ENCODE data around the gene GNG12.

The GNG12 gene

DNA sequence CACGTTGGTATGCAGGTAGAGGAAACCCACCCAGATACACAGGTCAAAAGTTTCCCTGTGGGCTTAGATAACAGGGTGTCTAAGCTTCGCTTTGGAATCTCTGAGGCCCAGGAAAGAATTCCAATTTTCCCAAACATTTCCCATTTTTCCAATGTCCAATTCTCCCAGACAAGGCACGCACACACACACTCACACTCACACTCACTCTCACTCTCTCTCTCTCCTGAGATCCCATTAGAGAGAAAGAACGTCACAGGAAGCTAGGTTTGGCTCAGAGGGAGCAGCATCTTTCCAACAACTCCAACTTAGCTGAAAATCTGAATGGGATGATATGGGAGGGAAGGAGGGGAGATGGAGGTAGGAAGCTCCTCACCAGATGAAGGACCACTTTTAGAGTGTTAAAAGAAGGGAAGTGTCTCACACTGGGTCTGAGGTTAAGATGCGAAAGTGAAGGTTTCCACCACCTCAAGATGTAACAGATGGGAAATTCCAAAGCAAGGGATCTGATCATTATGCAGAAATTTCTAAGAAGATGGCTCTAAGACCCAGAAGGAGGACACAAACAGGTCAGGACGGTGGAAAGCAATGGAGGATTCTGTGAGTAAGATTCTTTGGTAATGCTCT is 63.5 kb downstream of the GNG12 start:
- Mint-ChIP-seq H3K27ac (peak overlapping the region in 2 of 3 experiments; percentile 56 to 57), H3K9me3 (no peaks in the 10 kb centered on the region), H3K36me3 (ENCODE audit: low read depth) (peaks cover 19% of the 10 kb centered on the region), H3K27me3 (ENCODE audit: low read depth) (no peaks in the 10 kb centered on the region), H3K4me3 (no peak overlapping the region), H3K4me1 (peaks cover 47% of the 10 kb centered on the region)
- TF ChIP-seq, protein P1, sequence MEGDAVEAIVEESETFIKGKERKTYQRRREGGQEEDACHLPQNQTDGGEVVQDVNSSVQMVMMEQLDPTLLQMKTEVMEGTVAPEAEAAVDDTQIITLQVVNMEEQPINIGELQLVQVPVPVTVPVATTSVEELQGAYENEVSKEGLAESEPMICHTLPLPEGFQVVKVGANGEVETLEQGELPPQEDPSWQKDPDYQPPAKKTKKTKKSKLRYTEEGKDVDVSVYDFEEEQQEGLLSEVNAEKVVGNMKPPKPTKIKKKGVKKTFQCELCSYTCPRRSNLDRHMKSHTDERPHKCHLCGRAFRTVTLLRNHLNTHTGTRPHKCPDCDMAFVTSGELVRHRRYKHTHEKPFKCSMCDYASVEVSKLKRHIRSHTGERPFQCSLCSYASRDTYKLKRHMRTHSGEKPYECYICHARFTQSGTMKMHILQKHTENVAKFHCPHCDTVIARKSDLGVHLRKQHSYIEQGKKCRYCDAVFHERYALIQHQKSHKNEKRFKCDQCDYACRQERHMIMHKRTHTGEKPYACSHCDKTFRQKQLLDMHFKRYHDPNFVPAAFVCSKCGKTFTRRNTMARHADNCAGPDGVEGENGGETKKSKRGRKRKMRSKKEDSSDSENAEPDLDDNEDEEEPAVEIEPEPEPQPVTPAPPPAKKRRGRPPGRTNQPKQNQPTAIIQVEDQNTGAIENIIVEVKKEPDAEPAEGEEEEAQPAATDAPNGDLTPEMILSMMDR (IDR thresholded peaks at IDR 0.05; ENCODE audit: unreplicated experiment in 3 of 3): no peak

DNA sequence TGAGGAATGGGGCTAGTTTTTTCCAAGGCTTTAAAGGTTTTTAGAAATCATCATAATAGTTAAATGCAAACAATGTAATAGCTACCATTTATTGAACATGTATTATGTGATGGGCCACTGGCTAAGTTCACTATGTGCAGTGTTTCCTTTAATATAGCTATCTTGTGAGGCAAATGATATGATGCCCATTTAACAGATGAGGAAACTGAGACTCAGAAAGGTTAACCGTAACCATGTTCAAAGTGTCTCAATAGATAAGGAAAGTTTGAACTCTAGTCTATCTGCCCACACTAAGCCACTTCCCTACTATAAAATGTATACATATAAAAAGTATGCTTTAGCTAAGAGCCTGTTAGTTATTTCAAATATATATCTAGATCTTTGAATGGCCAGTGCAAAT is 64.8 kb downstream of the GNG12 start:
- no peaks in the 10 kb centered on the region for H3K9me3 Mint-ChIP-seq
- H3K36me3 Mint-ChIP-seq (ENCODE audit: low read depth): peaks cover 8% of the 10 kb centered on the region
- peak overlapping the region in 2 of 3 experiments; percentile 57 to 58 for H3K27ac Mint-ChIP-seq
- H3K4me3 Mint-ChIP-seq: no peak overlapping the region
- no peaks in the 10 kb centered on the region for H3K27me3 Mint-ChIP-seq (ENCODE audit: low read depth)
- TF ChIP-seq, protein P1 (IDR thresholded peaks at IDR 0.05; ENCODE audit: unreplicated experiment in 3 of 3): no peak
- H3K4me1 Mint-ChIP-seq: peaks cover 47% of the 10 kb centered on the region

DNA sequence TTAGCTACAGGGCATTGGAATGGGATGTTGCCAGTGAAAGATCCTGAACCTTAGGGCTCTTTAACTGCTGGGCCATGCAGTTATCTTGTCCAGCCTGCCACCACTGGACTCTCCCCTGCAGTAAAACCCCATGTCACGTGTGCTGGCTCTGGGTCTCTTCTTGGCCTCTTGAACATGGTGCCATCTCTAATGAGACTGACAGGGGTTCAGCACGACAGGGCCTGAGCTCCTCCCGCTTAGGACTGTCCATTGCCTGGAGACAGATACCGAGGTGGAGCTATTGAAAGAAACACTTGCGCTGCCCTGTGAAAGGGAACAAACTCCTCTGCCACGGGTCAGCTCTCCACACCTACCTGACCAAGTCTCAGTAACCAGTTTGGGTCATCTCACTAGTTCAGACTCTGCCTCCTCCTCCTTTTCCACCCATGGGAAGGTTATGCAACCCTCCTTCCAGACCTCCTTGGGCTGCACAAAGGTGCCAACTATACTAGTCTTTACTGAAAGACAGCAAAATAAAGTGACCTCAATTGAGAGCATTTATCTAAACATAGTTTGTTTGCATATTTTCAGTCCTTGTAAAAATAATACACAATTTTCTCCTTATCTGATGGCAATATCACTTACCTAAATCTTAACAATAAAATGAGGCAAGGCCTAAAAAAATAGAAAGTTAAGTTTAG is 66.0 kb downstream of the GNG12 start:
- Mint-ChIP-seq H3K36me3 (ENCODE audit: low read depth) (peaks cover 5% of the 10 kb centered on the region), H3K27ac (peak overlapping the region; percentile 45 to 54 (median 48)), H3K4me1 (peaks cover 47% of the 10 kb centered on the region), H3K4me3 (no peak overlapping the region), H3K27me3 (ENCODE audit: low read depth) (no peaks in the 10 kb centered on the region), H3K9me3 (no peaks in the 10 kb centered on the region)
- TF ChIP-seq, protein P1 (IDR thresholded peaks at IDR 0.05; ENCODE audit: unreplicated experiment in 3 of 3): no peak

GRCh38 chr1:67766141-67766978 is 66.9 kb downstream of the GNG12 start:
- no peaks in the 10 kb centered on the region for H3K27me3 Mint-ChIP-seq (ENCODE audit: low read depth)
- TF ChIP-seq, protein P1 (IDR thresholded peaks at IDR 0.05; ENCODE audit: unreplicated experiment in 3 of 3): peak; percentile 67 to 71 (median 69)
- H3K27ac Mint-ChIP-seq: peak overlapping the region; percentile 31 to 66 (median 45)
- peaks cover 40% of the 10 kb centered on the region for H3K4me1 Mint-ChIP-seq
- H3K9me3 Mint-ChIP-seq: no peaks in the 10 kb centered on the region
- peak overlapping the region in 2 of 3 experiments; percentile 51 to 62 for H3K4me3 Mint-ChIP-seq
- H3K36me3 Mint-ChIP-seq (ENCODE audit: low read depth): peaks cover 5% of the 10 kb centered on the region

DNA sequence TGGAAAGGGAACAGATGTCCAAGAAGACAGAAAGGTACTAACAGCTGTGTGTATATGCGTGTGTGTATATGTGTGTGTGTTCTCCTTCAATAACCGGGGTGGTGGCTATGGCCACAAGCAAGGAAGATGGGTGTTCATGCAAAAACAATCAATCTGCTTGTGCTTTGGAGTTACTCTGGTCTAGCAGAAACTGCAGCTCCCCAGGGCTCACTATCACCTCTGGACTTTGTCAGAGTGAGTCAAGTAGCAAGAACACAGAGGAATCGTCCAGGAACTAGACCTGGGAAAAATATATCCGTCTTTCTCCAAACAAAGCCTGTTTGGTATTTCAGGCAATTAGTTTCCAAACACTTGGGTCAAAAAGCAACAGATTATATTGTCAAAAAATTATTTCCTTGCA is 68.6 kb downstream of the GNG12 start:
- TF ChIP-seq, protein P1 (IDR thresholded peaks at IDR 0.05; ENCODE audit: unreplicated experiment in 3 of 3): no peak
- no peaks in the 10 kb centered on the region for H3K27me3 Mint-ChIP-seq (ENCODE audit: low read depth)
- no peak overlapping the region for H3K27ac Mint-ChIP-seq
- H3K9me3 Mint-ChIP-seq: no peaks in the 10 kb centered on the region
- peaks cover 50% of the 10 kb centered on the region for H3K4me1 Mint-ChIP-seq
- H3K36me3 Mint-ChIP-seq (ENCODE audit: low read depth): no peaks in the 10 kb centered on the region
- H3K4me3 Mint-ChIP-seq: no peak overlapping the region

Measured in nephron (organoid).